ENCODE data around the gene RAF1. TPM values are rescaled to one million over a fixed set of nuclear protein-coding genes. Genes with fewer than 3 reads are reported as not detected.

The RAF1 gene
- total and polyA plus RNA-seq, 2 donors (not counting 3 experiments of a cell fraction or from before 2014, with no cell fraction given), result 73.8 to 86.2 TPM

- no peak for DNase-seq (ENCODE audit: low read depth, low spot score)
- no peak overlapping the region for H3K4me2 ChIP-seq (ENCODE audit: insufficient read depth, low read length)
- no peaks in the 10 kb centered on the region for H3K9me3 ChIP-seq (replicated peaks; ENCODE audit: control insufficient read depth, insufficient read depth, low read length)
- H3K9me1 ChIP-seq (replicated peaks; ENCODE audit: control insufficient read depth, extremely low read depth, insufficient read depth, low read length), result no peaks in the 10 kb centered on the region
- H2AFZ ChIP-seq (ENCODE audit: low read depth, low read length), result no peak overlapping the region
- dilution Hi-C loops (cut with MboI; ENCODE audit: extremely low pct_ligation_motif_present, low sequenced_read_pairs) (no loop called here), intact Hi-C loops (cut with micrococcal nuclease) (no loop called here)
- H3K36me3 ChIP-seq (ENCODE audit: control insufficient read depth in 2 of 2, extremely low read depth in 1 of 2, insufficient read depth in 2 of 2, low read length in 2 of 2), result peaks cover 6 to 12% of the 10 kb centered on the region in 2 experiments
- peaks cover 2% of the 10 kb centered on the region for H4K20me1 ChIP-seq (replicated peaks; ENCODE audit: control insufficient read depth, extremely low read depth, insufficient read depth, low read length)
- no peaks in the 10 kb centered on the region for H3K4me1 ChIP-seq (ENCODE audit: control insufficient read depth, extremely low read depth, insufficient read depth, low read length)
- TF ChIP-seq MAX (IDR thresholded peaks at IDR 0.05; ENCODE audit: insufficient read depth, insufficient read length) (no peak), MYC (IDR thresholded peaks at IDR 0.05; ENCODE audit: low read depth, low read length) (no peak), FOS (IDR thresholded peaks at IDR 0.05; ENCODE audit: borderline replicate concordance, insufficient read depth, low read length) (no peak), GATA2 (IDR thresholded peaks at IDR 0.05; ENCODE audit: insufficient read depth, insufficient read length, low read depth, low read length) (no peak), EZH2 (IDR thresholded peaks at IDR 0.05; ENCODE audit: borderline replicate concordance, low read depth, low read length, severe bottlenecking) (no peak), POLR2A (IDR thresholded peaks at IDR 0.05; ENCODE audit: low read depth, low read length) (no peak), JUN (IDR thresholded peaks at IDR 0.05; ENCODE audit: borderline replicate concordance, insufficient read depth, insufficient read length, low read depth) (no peak), POLR2AphosphoS5 (IDR thresholded peaks at IDR 0.05; ENCODE audit: insufficient read depth, low read depth, low read length) (no peak), CTCF (IDR thresholded peaks at IDR 0.05; ENCODE audit: extremely low read depth in 1 of 2, insufficient read depth in 1 of 2, low read depth in 1 of 2, low read length in 2 of 2) (no peak)
- BruUV-seq (replicated peaks), result no TSS peak
- peaks cover 52% of the 10 kb centered on the region for H3K79me2 ChIP-seq (ENCODE audit: control insufficient read depth, insufficient read depth, low read length)
- no peaks in the 10 kb centered on the region for H3K27me3 ChIP-seq (ENCODE audit: control insufficient read depth in 2 of 2, insufficient read depth in 2 of 2, low read length in 2 of 2)
- no peak overlapping the region for H3K9ac ChIP-seq (replicated peaks; ENCODE audit: extremely low read depth, insufficient read depth, low read length)
- H3K4me3 ChIP-seq (replicated peaks in 1 of 3; ENCODE audit: insufficient read depth in 1 of 3, low read depth in 1 of 3, low read length in 3 of 3), result no peak overlapping the region
- no peak for FAIRE-seq
- no peak overlapping the region for H3K27ac ChIP-seq (ENCODE audit: insufficient read depth, low read depth, low read length)
- CTCF ChIA-PET, result interaction anchor here (1.0 kb wide), 1 partner anchor 107 kb away, joined by 3 read pairs; no protein-coding TSS in a partner anchor
- POLR2A ChIA-PET, result no interaction called here
These were observed 51.2 kb downstream of the RAF1 start for GRCh38 chr3:12612514-12613226.

Measured in endothelial cell of umbilical vein (primary cell).